ENCODE results near the gene FNBP1L. TPM values are rescaled to one million over a fixed set of nuclear protein-coding genes. Genes with fewer than 3 reads are reported as not detected.

Gene FNBP1L
- total and polyA plus RNA-seq, 9 of the 15 experiments (the other 6 are each of a cell fraction or from before 2014, with no cell fraction given): 1.4 to 6.9 (median 5.9) TPM

- TF ChIP-seq CCAR2 (IDR thresholded peaks at IDR 0.05; ENCODE audit: low read depth, low read length) (no peak), ETV5 (CRISPR knock-in tag; IDR thresholded peaks at IDR 0.05; ENCODE audit: low read depth) (no peak), NFE2L1 (tag; IDR thresholded peaks at IDR 0.05; ENCODE audit: borderline replicate concordance, low read depth) (no peak), TCF7 (IDR thresholded peaks at IDR 0.05; ENCODE audit: borderline replicate concordance) (no peak), ZNF347 (CRISPR knock-in tag; IDR thresholded peaks at IDR 0.05; ENCODE audit: low read depth) (no peak), L3MBTL2 (IDR thresholded peaks at IDR 0.05) (peak; percentile 28; the same call in 1 of the 2 replicates), YBX1 (IDR thresholded peaks at IDR 0.05) (no peak), SIN3B (IDR thresholded peaks at IDR 0.05; ENCODE audit: low read depth) (no peak), XRCC5 (IDR thresholded peaks at IDR 0.05; ENCODE audit: low read depth, low read length) (no peak), ZBTB1 (CRISPR knock-in tag; IDR thresholded peaks at IDR 0.05; ENCODE audit: borderline replicate concordance, low read depth) (peak; percentile 68; the same call in 1 of the 2 replicates), KAT7 (CRISPR knock-in tag; IDR thresholded peaks at IDR 0.05; ENCODE audit: borderline replicate concordance) (peak; percentile 83; the same call in 1 of the 2 replicates), RB1 (IDR thresholded peaks at IDR 0.05; ENCODE audit: low read depth) (0 out of 2 replicates have a peak, but pooled peaks have one; percentile 7), ZNF384 (IDR thresholded peaks at IDR 0.05; ENCODE audit: low read depth, low read length) (no peak), LCOR (CRISPR knock-in tag; IDR thresholded peaks at IDR 0.05) (0 out of 2 replicates have a peak, but pooled peaks have one; percentile 20), CXXC5 (CRISPR knock-in tag; IDR thresholded peaks at IDR 0.05) (peak; percentile 22; the same call in 1 of the 2 replicates), ZNF609 (CRISPR knock-in tag; IDR thresholded peaks at IDR 0.05; ENCODE audit: borderline replicate concordance) (0 out of 2 replicates have a peak, but pooled peaks have one; percentile 45), ZNF445 (CRISPR knock-in tag; IDR thresholded peaks at IDR 0.05; ENCODE audit: low read depth) (no peak), E2F5 (CRISPR knock-in tag; IDR thresholded peaks at IDR 0.05) (0 out of 2 replicates have a peak, but pooled peaks have one; percentile 39), ZNF395 (CRISPR knock-in tag; IDR thresholded peaks at IDR 0.05) (0 out of 2 replicates have a peak, but pooled peaks have one; percentile 32)
Measured at GRCh38 chr1:93448292-93448982, 519 bp downstream of the FNBP1L start (continued).
